Panc1 (cell line): ENCODE measurements around the gene KCNQ1. TPM values are rescaled to one million over a fixed set of nuclear protein-coding genes. Genes with fewer than 3 reads are reported as not detected.

Experiments used
- ATAC-seq: fragments of 200-7000 bp; cut with Tn5 transposase; 2 replicates; pipeline ENCODE4 v1.9.1; 2020; ENCODE audit warnings: mild to moderate bottlenecking, moderate library complexity
- BruUV-seq: library from RNA; stranded (reverse); fragments of 400-500 nt; replicated peaks from 2 replicates; lab custom pipeline; 2021; lab: Mats Ljungman, UMichigan
- CTCF ChIA-PET: fragments of 300-600 bp; sonication (Branson Sonifier 250); formaldehyde crosslinking; loops from one replicate; lab custom pipeline; 2022; ENCODE audit warnings: antibody characterized with exemption; lab: Charles Lee
- POLR2A ChIA-PET: fragments of 300-600 bp; sonication (Branson Sonifier 250); formaldehyde crosslinking; loops from one replicate; lab custom pipeline; 2022; ENCODE audit warnings: antibody characterized with exemption; lab: Charles Lee
- DNase-seq: peaks from one replicate; pipeline ENCODE4 v3.0.0-alpha.2; 2010; ENCODE audit warnings: low read depth, low spot score
- H3K27ac ChIP-seq: 2 replicates; pipeline ENCODE4 v1.5.1; 2011; ENCODE audit warnings: mild to moderate bottlenecking, low read length, inconsistent platforms
- H3K27me3 ChIP-seq: fragments of 200-500 bp; sonication (Bioruptor generic); 2 replicates; pipeline ENCODE4 v1.6.0; 2014; ENCODE audit warnings: low read length, inconsistent platforms; ENCODE audit not compliant: control insufficient read depth, insufficient read depth
- H3K36me3 ChIP-seq: fragments of 200-500 bp; sonication (Bioruptor generic); 2 replicates; pipeline ENCODE4 v1.5.1; 2014; ENCODE audit warnings: inconsistent platforms, mild to moderate bottlenecking, low read length, moderate library complexity; ENCODE audit not compliant: control insufficient read depth, insufficient read depth
- H3K4me1 ChIP-seq: 2 replicates; pipeline ENCODE4 v1.5.1; 2011; ENCODE audit warnings: inconsistent platforms, mild to moderate bottlenecking, low read length, moderate library complexity; ENCODE audit not compliant: control insufficient read depth, insufficient read depth
- H3K4me3 ChIP-seq, 2 experiments: 2 replicates each; pipeline ENCODE4 v1.5.1; 2011 to 2012; ENCODE audit warnings: low read depth in 2 of 2, low read length in 2 of 2, mild to moderate bottlenecking in 2 of 2, inconsistent platforms in 1 of 2, moderate library complexity in 1 of 2
- H3K9me3 ChIP-seq: fragments of 200-500 bp; sonication (Bioruptor generic); 2 replicates; pipeline ENCODE4 v1.5.1; 2014; ENCODE audit warnings: low read depth, mild to moderate bottlenecking, inconsistent platforms, low read length, moderate library complexity; ENCODE audit not compliant: control insufficient read depth, insufficient read depth
- CTCF ChIP-seq: fragments of 450-650 bp; IDR thresholded peaks from 2 replicates; pipeline ENCODE4 v1.5.1; 2017; ENCODE audit warnings: mild to moderate bottlenecking
- POLR2AphosphoS5 ChIP-seq: IDR thresholded peaks from 2 replicates; pipeline ENCODE4 v1.6.1; 2012; ENCODE audit warnings: mild to moderate bottlenecking, low read depth, low read length, moderate library complexity
- SIN3A ChIP-seq: IDR thresholded peaks from 2 replicates; pipeline ENCODE4 v1.6.1; 2012; ENCODE audit warnings: low read depth, mild to moderate bottlenecking, low read length, moderate library complexity, borderline replicate concordance; ENCODE audit not compliant: insufficient read depth
- TCF7L2 ChIP-seq: IDR thresholded peaks from 2 replicates; pipeline ENCODE4 v1.6.1; 2011; ENCODE audit warnings: mild to moderate bottlenecking, low read depth, low read length, inconsistent platforms
- in situ Hi-C: cut with HindIII; loops from 2 replicates; pipeline ENCODE4 v1.10.0; 2016; ENCODE audit warnings: low sequenced_read_pairs, low pct_unique_long_range_greater_than_20kb
- intact Hi-C: fragments of 100-400 bp; cut with micrococcal nuclease; formaldehyde crosslinking; loops from one replicate; pipeline ENCODE4 v1.10.0; 2022; ENCODE audit not compliant: unreplicated experiment
- total RNA-seq: library from RNA; stranded (reverse); gene quantifications from one replicate; pipeline ENCODE4 v1.2.1, GENCODE V29; 2021; ENCODE audit not compliant: unreplicated experiment
- TF ChIP-seq, protein P1 (sequence below), 2 experiments: IDR thresholded peaks; 2 replicates each; pipeline ENCODE4 v1.6.1; 2011 to 2012; ENCODE audit warnings: low read depth in 2 of 2, control low read depth in 1 of 2, low read length in 1 of 2, mild to moderate bottlenecking in 1 of 2, moderate library complexity in 1 of 2; ENCODE audit not compliant: insufficient read depth in 1 of 2

The KCNQ1 gene
- total RNA-seq, 1 experiment from 2014 or later = 1.0 TPM

DNA sequence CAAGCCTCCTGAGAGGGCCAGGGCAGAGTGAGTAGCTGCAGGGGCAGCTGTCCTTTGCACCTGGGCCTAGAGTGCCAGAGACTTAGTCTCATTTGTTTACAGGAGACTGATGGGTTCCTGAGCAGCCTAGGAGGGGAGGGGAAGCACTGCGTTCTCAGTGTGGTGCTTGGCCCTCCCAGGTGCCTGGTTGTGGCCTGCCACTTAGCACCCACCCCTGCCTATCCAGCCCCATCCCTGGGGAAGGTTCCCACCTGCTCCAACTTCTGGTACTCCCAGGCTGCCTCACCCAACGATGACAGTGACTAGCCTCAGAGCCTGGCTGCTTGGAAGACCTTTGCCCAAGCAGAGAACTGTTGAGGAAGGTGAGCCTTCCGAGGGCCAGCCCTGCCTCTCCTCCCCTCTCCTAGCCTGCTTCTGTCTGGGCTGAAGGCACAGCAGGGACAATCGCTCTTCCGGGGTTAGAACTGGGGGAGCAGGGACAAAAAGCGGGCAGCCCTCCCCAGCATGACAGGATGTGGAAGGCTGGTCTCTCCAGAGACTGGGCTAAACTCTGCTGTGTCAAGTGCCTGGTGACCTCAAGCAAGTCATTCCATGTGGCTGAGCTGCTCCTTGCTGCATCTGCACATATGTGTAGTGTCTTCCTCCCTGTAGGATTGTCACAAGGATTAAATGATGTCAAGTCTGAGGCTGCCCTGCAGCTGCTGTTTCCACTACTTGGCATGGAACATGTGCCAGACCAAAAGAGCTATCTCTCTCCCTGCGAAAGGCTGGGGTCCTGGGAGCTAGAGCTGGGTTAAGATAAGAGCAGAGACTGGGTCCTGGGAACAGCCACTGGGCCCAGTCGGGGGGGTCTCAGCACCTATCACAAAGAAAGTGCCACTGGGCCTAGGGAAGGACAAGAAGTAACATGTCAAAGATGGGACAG is 245.1 kb downstream of the KCNQ1 start:
- no peak overlapping the region for H3K4me3 ChIP-seq
- H3K4me1 ChIP-seq = no peaks in the 10 kb centered on the region
- in situ Hi-C loops (no loop called here), intact Hi-C loops (loop anchor here (10.0 kb wide), 2 partner anchors 145 to 195 kb away; partner anchors contain the start of gene CDKN1C)
- H3K27me3 ChIP-seq = no peaks in the 10 kb centered on the region
- H3K36me3 ChIP-seq = no peaks in the 10 kb centered on the region
- DNase-seq = no peak
- H3K9me3 ChIP-seq = no peaks in the 10 kb centered on the region
- ChIA-PET POLR2A (no interaction called here), CTCF (no interaction called here)
- no peak for ATAC-seq
- TF ChIP-seq, protein P1, sequence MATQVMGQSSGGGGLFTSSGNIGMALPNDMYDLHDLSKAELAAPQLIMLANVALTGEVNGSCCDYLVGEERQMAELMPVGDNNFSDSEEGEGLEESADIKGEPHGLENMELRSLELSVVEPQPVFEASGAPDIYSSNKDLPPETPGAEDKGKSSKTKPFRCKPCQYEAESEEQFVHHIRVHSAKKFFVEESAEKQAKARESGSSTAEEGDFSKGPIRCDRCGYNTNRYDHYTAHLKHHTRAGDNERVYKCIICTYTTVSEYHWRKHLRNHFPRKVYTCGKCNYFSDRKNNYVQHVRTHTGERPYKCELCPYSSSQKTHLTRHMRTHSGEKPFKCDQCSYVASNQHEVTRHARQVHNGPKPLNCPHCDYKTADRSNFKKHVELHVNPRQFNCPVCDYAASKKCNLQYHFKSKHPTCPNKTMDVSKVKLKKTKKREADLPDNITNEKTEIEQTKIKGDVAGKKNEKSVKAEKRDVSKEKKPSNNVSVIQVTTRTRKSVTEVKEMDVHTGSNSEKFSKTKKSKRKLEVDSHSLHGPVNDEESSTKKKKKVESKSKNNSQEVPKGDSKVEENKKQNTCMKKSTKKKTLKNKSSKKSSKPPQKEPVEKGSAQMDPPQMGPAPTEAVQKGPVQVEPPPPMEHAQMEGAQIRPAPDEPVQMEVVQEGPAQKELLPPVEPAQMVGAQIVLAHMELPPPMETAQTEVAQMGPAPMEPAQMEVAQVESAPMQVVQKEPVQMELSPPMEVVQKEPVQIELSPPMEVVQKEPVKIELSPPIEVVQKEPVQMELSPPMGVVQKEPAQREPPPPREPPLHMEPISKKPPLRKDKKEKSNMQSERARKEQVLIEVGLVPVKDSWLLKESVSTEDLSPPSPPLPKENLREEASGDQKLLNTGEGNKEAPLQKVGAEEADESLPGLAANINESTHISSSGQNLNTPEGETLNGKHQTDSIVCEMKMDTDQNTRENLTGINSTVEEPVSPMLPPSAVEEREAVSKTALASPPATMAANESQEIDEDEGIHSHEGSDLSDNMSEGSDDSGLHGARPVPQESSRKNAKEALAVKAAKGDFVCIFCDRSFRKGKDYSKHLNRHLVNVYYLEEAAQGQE (IDR thresholded peaks at IDR 0.05; ENCODE audit: insufficient read depth in 1 of 2, low read depth in 2 of 2, low read length in 1 of 2) = no peak
- no peak for TF ChIP-seq CTCF
- TF ChIP-seq SIN3A = no peak
- no peak for TF ChIP-seq POLR2AphosphoS5
- no peak for TF ChIP-seq TCF7L2
- H3K27ac ChIP-seq = no peak overlapping the region
- no TSS peak for BruUV-seq

DNA sequence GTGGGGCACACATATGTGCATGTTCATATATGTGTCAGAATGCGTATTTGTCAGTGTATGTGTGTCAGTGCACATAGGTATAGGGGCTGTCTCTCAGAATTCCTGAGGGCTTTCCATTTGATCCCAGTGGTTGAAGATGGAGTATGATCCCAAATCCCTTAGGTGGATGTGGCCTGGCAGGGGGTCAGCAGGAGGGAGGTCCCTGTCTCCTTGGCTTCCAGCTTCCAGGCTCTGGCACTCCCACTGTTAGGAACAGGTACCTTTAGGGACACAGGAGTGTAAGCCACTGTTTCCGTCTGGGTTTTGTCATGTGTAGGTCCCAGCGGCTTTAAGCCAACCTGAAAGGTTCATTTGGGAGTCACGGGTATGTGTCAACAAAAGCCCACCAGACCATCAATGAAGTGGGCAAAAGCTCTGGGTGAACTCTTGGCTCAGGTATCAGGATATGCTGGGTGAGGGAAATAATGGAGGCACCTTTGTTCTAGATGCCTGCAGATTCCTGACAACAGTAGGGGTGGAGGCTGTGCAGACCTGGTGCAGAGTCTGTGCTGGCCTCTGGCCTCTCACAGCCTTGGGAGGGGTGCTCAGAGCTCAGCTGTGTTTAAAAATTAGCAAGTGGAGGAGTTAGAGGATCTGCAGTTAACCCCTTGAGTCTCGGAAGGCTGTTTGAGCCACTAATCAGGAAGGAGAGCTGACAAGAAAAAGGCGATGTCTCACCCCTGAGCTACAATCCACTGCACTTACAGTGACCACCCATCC is 246.0 kb downstream of the KCNQ1 start:
- in situ Hi-C loops = no loop called here
- BruUV-seq = no TSS peak
- H3K9me3 ChIP-seq = no peaks in the 10 kb centered on the region
- CTCF ChIA-PET = no interaction called here
- no peak overlapping the region for H3K27ac ChIP-seq
- no peaks in the 10 kb centered on the region for H3K36me3 ChIP-seq
- ATAC-seq (no peak), DNase-seq (no peak)
- H3K27me3 ChIP-seq = no peaks in the 10 kb centered on the region
- TF ChIP-seq POLR2AphosphoS5 = no peak
- no peak for TF ChIP-seq CTCF
- no peak for TF ChIP-seq SIN3A
- TF ChIP-seq, protein P1 (IDR thresholded peaks at IDR 0.05; ENCODE audit: insufficient read depth in 1 of 2, low read depth in 2 of 2, low read length in 1 of 2) = no peak
- TF ChIP-seq TCF7L2 = no peak
- no peak overlapping the region for H3K4me3 ChIP-seq
- intact Hi-C loops = loop anchor here (10.0 kb wide), 2 partner anchors 146 to 194 kb away; partner anchors contain the start of gene CDKN1C
- POLR2A ChIA-PET = no interaction called here
- H3K4me1 ChIP-seq = no peaks in the 10 kb centered on the region
